ENCODE data around the gene MLXIP.

DNA sequence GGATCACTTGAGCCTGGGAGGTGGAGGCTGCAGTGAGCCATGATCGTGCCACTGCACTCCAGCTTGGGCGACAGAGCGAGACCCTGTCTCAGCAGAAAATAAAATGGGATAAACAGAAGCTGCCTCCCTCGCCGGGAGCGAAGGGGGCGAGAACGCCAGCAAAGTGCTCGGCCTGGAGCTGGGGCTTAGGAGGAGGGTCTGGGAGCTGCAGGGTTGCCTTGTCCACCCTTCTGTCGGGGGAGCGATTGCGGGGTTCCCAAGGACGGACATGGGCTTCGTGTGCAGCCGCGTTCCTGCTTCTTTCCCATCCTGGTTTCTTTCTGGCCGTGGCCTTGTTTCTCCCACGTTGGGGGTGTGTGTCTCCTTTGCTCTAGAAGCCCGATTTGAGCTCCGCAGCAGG, 27.9 kb upstream of the MLXIP start:
- TF ChIP-seq EZH2phosphoT487 (IDR thresholded peaks at IDR 0.05; ENCODE audit: insufficient read depth, low read depth): no peak
- TF ChIP-seq EZH2 (IDR thresholded peaks at IDR 0.05; ENCODE audit: insufficient read depth, poor library complexity, severe bottlenecking): no peak

Data from GM23248 (cell line).